Smooth muscle cell (in vitro differentiated cells): ENCODE results near the gene SCARB1. TPM values are rescaled to one million over a fixed set of nuclear protein-coding genes. Genes with fewer than 3 reads are reported as not detected.

ENCODE experiments used
- DNase-seq: peaks from one replicate; lab custom pipeline; 2025; ENCODE audit not compliant: unreplicated experiment; lab: John Stamatoyannopoulos, UW
- H2AFZ ChIP-seq: fragments of 200-600 bp; sonication (generic); 2 replicates; pipeline ENCODE4 v1.6.0; 2016; ENCODE audit warnings: antibody characterized with exemption, low read depth, mild to moderate bottlenecking
- H3F3A ChIP-seq: fragments of 200-600 bp; sonication (generic); 2 replicates; pipeline ENCODE4 v1.6.0; 2017; ENCODE audit warnings: antibody characterized with exemption, low read depth
- H3K27ac ChIP-seq: fragments of 200-600 bp; sonication (generic); 2 replicates; pipeline ENCODE4 v1.5.1; 2016; ENCODE audit warnings: low read depth, mild to moderate bottlenecking
- H3K27me3 ChIP-seq: fragments of 200-600 bp; sonication (generic); 2 replicates; pipeline ENCODE4 v1.6.1; 2016; ENCODE audit warnings: low read depth, mild to moderate bottlenecking
- H3K36me3 ChIP-seq: fragments of 200-600 bp; sonication (generic); 2 replicates; pipeline ENCODE4 v1.5.1; 2016; ENCODE audit warnings: low read depth
- H3K4me1 ChIP-seq: fragments of 200-600 bp; sonication (generic); 2 replicates; pipeline ENCODE4 v1.5.1; 2016; ENCODE audit warnings: low read depth
- H3K4me2 ChIP-seq: fragments of 200-600 bp; sonication (generic); 2 replicates; pipeline ENCODE4 v1.6.0; 2016; ENCODE audit warnings: mild to moderate bottlenecking
- H3K4me3 ChIP-seq: fragments of 200-600 bp; sonication (generic); 2 replicates; pipeline ENCODE4 v1.5.1; 2016; ENCODE audit warnings: mild to moderate bottlenecking
- H3K79me2 ChIP-seq: fragments of 200-600 bp; sonication (generic); 2 replicates; pipeline ENCODE4 v1.6.0; 2016; ENCODE audit warnings: low read depth, mild to moderate bottlenecking
- H3K9ac ChIP-seq: fragments of 200-600 bp; sonication (generic); 2 replicates; pipeline ENCODE4 v1.6.0; 2016; ENCODE audit warnings: low read depth
- H3K9me3 ChIP-seq: fragments of 200-600 bp; sonication (generic); replicated peaks from 2 replicates; pipeline ENCODE4 v1.5.1; 2016; ENCODE audit warnings: low read depth
- H4K20me1 ChIP-seq: fragments of 200-600 bp; sonication (generic); 2 replicates; pipeline ENCODE4 v1.6.0; 2016; ENCODE audit warnings: low read depth
- CTCF ChIP-seq: fragments of 200-600 bp; sonication (generic); IDR thresholded peaks from 2 replicates; pipeline ENCODE4 v1.5.1; 2017; ENCODE audit warnings: borderline replicate concordance, mild to moderate bottlenecking, antibody characterized with exemption; ENCODE audit not compliant: insufficient read depth, poor library complexity, severe bottlenecking
- WGBS: methylation state at CpG from one replicate; pipeline ENCODE4 v1.1.7; 2016; ENCODE audit warnings: low lambda C conversion rate; 5-methylcytosine and 5-hydroxymethylcytosine counted together
- polyA plus RNA-seq: library from polyadenylated mRNA; unstranded; fragments of >200 nt; fragmentation: Nextera tagmentation; extraction: Ambion mirVana; gene quantifications from 2 replicates; pipeline ENCODE4 v1.2.1, GENCODE V29; 2016
- total RNA-seq: library from RNA; depleted of rRNA; stranded (reverse); fragments of >200 nt; gene quantifications from 2 replicates; pipeline ENCODE4 v1.2.3, GENCODE V29; 2014

The SCARB1 gene
- total and polyA plus RNA-seq, 2 experiments from 2014 or later = 6.8 to 10.1 TPM

- H2AFZ ChIP-seq = no peak overlapping the region
- H3K27ac ChIP-seq = peak overlapping the region; percentile 81
- H4K20me1 ChIP-seq = no peaks in the 10 kb centered on the region
Measured at GRCh38 chr12:124766727-124767065, 97.0 kb downstream of the SCARB1 start.

GRCh38 chr12:124765581-124766489, 97.8 kb downstream of the SCARB1 start:
- H3K9ac ChIP-seq = no peak overlapping the region
- DNase-seq = peak; percentile 19

More at GRCh38 chr12:124766727-124767065, 97.0 kb downstream of the SCARB1 start:
- H3K4me1 ChIP-seq = peaks cover 11% of the 10 kb centered on the region
- DNase-seq = no peak
- H3K9ac ChIP-seq = no peak overlapping the region
- no peak overlapping the region for H3K4me3 ChIP-seq
- no peaks in the 10 kb centered on the region for H3K9me3 ChIP-seq
- H3K4me2 ChIP-seq = peak overlapping the region; percentile 48
- H3K36me3 ChIP-seq = no peaks in the 10 kb centered on the region
- TF ChIP-seq CTCF = no peak
- no peaks in the 10 kb centered on the region for H3K27me3 ChIP-seq
- no peaks in the 10 kb centered on the region for H3K79me2 ChIP-seq
- peaks cover 19% of the 10 kb centered on the region for H3F3A ChIP-seq

GRCh38 chr12:124764870-124765580, 98.6 kb downstream of the SCARB1 start:
- H3K9me3 ChIP-seq = no peaks in the 10 kb centered on the region
- DNase-seq = peak; percentile 66
- H2AFZ ChIP-seq = no peak overlapping the region
- no peaks in the 10 kb centered on the region for H3K79me2 ChIP-seq
- H3K4me1 ChIP-seq = peaks cover 11% of the 10 kb centered on the region
- peaks cover 19% of the 10 kb centered on the region for H3F3A ChIP-seq
- no peak overlapping the region for H3K9ac ChIP-seq
- H3K4me3 ChIP-seq = no peak overlapping the region
- H3K27me3 ChIP-seq = no peaks in the 10 kb centered on the region
- peak overlapping the region; percentile 81 for H3K27ac ChIP-seq
- 6% methylated on average over 2 of the region's 2 CpGs for WGBS
- peak overlapping the region; percentile 48 for H3K4me2 ChIP-seq
- H3K36me3 ChIP-seq = no peaks in the 10 kb centered on the region
- TF ChIP-seq CTCF = no peak
- no peaks in the 10 kb centered on the region for H4K20me1 ChIP-seq

More at GRCh38 chr12:124765581-124766489, 97.8 kb downstream of the SCARB1 start:
- peaks cover 11% of the 10 kb centered on the region for H3K4me1 ChIP-seq
- 62% methylated on average over 9 of the region's 9 CpGs for whole genome bisulfite sequencing
- no peaks in the 10 kb centered on the region for H3K27me3 ChIP-seq
- H3K4me2 ChIP-seq = peak overlapping the region; percentile 48
- no peak for TF ChIP-seq CTCF
- no peaks in the 10 kb centered on the region for H3K36me3 ChIP-seq
- no peaks in the 10 kb centered on the region for H3K79me2 ChIP-seq
- H4K20me1 ChIP-seq = no peaks in the 10 kb centered on the region
- no peak overlapping the region for H2AFZ ChIP-seq
- peaks cover 19% of the 10 kb centered on the region for H3F3A ChIP-seq
- H3K27ac ChIP-seq = peak overlapping the region; percentile 81
- H3K4me3 ChIP-seq = no peak overlapping the region
- H3K9me3 ChIP-seq = no peaks in the 10 kb centered on the region
